Measurements from ENCODE around the gene ABCC2.

Gene ABCC2

DNA sequence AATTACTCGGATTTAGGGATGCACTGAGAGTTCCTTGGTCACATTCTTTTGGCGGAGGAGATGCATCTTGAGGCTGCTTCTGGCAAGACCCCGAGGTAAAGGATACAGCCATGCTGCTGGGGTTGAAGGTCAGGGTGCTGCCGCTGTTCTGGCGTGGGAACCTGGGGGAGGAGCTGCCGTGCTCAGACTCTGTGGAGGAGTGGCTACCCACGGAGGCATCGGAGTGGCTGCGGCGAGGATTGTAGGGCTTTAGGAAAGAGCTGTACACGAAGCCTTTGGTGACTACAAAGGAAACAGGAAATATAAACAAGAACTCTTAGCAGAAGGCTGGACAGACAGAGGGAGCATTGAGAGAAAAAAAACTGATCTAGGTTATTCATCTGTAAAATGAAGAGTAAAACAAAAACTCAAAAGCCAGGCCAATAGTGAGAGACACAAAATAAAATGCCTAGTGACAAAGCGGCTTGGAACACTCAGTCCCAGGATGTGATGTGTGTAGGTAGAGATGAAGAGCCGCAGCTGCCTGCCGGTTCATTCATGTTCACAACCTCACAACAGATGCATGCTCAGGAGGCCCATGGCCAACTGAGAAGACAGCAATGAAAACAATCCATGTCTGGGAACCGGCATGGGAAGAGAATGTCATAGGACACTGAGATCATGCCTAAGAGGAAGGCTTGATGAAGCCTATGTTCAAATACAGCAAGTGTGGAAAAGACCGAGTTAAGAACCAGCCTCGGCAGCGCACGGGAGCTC, 97.8 kb downstream of the ABCC2 start:
- Histone ChIP-seq H3K4me1 (ENCODE audit: low read length) (no peaks in the 10 kb centered on the region), H2AFZ (ENCODE audit: low read depth, low read length) (no peak overlapping the region), H3K4me2 (ENCODE audit: low read length) (no peak overlapping the region), H3K27ac (ENCODE audit: low read length) (no peak overlapping the region), H3K79me2 (ENCODE audit: low read length) (no peaks in the 10 kb centered on the region), H3K36me3 (replicated peaks; ENCODE audit: low read depth, low read length) (no peaks in the 10 kb centered on the region), H3K9me3 (ENCODE audit: insufficient read depth, low read length) (no peaks in the 10 kb centered on the region), H3K4me3 (ENCODE audit: low read length) (no peak overlapping the region), H3K27me3 (ENCODE audit: low read depth, low read length) (no peaks in the 10 kb centered on the region), H4K20me1 (ENCODE audit: insufficient read depth, low read length) (no peaks in the 10 kb centered on the region), H3K9ac (ENCODE audit: low read length) (no peak overlapping the region)
- no peak for TF ChIP-seq EZH2phosphoT487 (IDR thresholded peaks at IDR 0.05; ENCODE audit: low read depth)
- TF ChIP-seq, protein P1, sequence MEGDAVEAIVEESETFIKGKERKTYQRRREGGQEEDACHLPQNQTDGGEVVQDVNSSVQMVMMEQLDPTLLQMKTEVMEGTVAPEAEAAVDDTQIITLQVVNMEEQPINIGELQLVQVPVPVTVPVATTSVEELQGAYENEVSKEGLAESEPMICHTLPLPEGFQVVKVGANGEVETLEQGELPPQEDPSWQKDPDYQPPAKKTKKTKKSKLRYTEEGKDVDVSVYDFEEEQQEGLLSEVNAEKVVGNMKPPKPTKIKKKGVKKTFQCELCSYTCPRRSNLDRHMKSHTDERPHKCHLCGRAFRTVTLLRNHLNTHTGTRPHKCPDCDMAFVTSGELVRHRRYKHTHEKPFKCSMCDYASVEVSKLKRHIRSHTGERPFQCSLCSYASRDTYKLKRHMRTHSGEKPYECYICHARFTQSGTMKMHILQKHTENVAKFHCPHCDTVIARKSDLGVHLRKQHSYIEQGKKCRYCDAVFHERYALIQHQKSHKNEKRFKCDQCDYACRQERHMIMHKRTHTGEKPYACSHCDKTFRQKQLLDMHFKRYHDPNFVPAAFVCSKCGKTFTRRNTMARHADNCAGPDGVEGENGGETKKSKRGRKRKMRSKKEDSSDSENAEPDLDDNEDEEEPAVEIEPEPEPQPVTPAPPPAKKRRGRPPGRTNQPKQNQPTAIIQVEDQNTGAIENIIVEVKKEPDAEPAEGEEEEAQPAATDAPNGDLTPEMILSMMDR (IDR thresholded peaks at IDR 0.05; ENCODE audit: low read depth, low read length) = no peak

DNA sequence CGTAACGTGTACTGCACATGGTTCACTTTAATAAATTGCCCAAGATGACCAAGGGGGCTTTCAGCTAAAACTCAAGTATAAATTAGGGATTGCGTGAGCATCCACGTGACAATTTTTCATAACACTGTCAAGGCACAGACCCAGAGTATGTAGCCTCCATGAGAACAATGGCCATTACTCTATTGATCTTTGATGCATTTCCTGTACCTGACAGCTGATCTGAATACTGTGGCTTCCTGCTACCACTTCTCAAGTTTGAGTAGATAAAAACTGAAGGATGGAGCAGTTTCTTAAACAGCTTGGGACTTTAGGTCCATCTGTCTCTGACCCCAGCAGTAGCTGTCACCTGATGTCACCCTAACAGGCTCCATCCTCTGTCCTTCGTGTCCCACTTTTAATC, 98.9 kb downstream of the ABCC2 start:
- Histone ChIP-seq H3K36me3 (replicated peaks; ENCODE audit: low read depth, low read length) (no peaks in the 10 kb centered on the region), H3K9ac (ENCODE audit: low read length) (no peak overlapping the region), H3K79me2 (ENCODE audit: low read length) (no peaks in the 10 kb centered on the region), H3K4me1 (ENCODE audit: low read length) (no peaks in the 10 kb centered on the region), H3K27ac (ENCODE audit: low read length) (no peak overlapping the region), H3K9me3 (ENCODE audit: insufficient read depth, low read length) (no peaks in the 10 kb centered on the region), H2AFZ (ENCODE audit: low read depth, low read length) (no peak overlapping the region), H4K20me1 (ENCODE audit: insufficient read depth, low read length) (no peaks in the 10 kb centered on the region), H3K4me3 (ENCODE audit: low read length) (no peak overlapping the region), H3K27me3 (ENCODE audit: low read depth, low read length) (no peaks in the 10 kb centered on the region), H3K4me2 (ENCODE audit: low read length) (no peak overlapping the region)
- no peak for TF ChIP-seq EZH2phosphoT487 (IDR thresholded peaks at IDR 0.05; ENCODE audit: low read depth)
- TF ChIP-seq, protein P1 (IDR thresholded peaks at IDR 0.05; ENCODE audit: low read depth, low read length) = no peak

DNA sequence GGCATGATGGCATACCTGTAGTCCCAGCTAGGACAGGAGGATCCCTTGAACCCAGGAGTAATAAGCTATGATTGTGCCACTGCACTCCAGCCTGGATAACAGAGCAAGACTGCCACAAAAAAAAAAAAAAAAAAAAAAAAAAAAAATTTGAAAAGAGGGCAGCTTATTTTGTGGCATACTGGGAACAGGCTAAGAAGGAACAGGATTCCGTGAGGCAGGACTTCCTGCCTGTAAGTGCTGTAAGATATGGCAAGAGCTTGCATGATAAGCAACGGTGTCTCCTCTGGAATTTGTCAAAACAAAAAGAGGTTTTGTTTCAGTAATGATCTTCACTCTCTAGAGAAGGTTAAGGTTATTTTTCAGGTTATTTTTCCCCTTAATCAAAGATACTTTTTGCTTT, 101.1 kb downstream of the ABCC2 start:
- Histone ChIP-seq H3K79me2 (ENCODE audit: low read length) (no peaks in the 10 kb centered on the region), H3K36me3 (replicated peaks; ENCODE audit: low read depth, low read length) (no peaks in the 10 kb centered on the region), H3K9ac (ENCODE audit: low read length) (no peak overlapping the region), H3K9me3 (ENCODE audit: insufficient read depth, low read length) (no peaks in the 10 kb centered on the region), H2AFZ (ENCODE audit: low read depth, low read length) (no peak overlapping the region), H4K20me1 (ENCODE audit: insufficient read depth, low read length) (no peaks in the 10 kb centered on the region), H3K4me1 (ENCODE audit: low read length) (no peaks in the 10 kb centered on the region), H3K27me3 (ENCODE audit: low read depth, low read length) (no peaks in the 10 kb centered on the region), H3K4me3 (ENCODE audit: low read length) (no peak overlapping the region), H3K4me2 (ENCODE audit: low read length) (no peak overlapping the region), H3K27ac (ENCODE audit: low read length) (no peak overlapping the region)
- no peak for TF ChIP-seq EZH2phosphoT487 (IDR thresholded peaks at IDR 0.05; ENCODE audit: low read depth)
- TF ChIP-seq, protein P1 (IDR thresholded peaks at IDR 0.05; ENCODE audit: low read depth, low read length) = no peak

DNA sequence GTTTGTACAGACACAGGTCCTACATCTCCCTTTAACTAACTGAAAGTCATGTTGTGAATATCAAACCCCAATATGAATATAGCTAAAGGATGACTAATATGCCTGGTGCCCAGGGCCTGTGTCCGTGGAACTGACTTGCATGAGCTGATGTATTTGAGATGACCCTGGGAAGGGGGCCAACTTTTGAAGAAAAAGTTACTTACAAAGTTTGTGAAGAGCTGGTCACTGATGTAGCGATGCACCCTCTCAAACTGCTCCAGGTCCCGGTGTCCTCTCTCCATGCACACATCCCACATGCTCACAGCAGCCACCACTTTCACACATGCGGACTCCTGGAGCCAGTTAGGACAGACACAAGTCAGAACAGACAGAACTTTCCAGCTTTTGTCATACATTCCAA, 106.2 kb downstream of the ABCC2 start:
- TF ChIP-seq, protein P1 (IDR thresholded peaks at IDR 0.05; ENCODE audit: low read depth, low read length) = no peak
- TF ChIP-seq EZH2phosphoT487 (IDR thresholded peaks at IDR 0.05; ENCODE audit: low read depth) = no peak
- Histone ChIP-seq H3K36me3 (replicated peaks; ENCODE audit: low read depth, low read length) (no peaks in the 10 kb centered on the region), H3K4me2 (ENCODE audit: low read length) (no peak overlapping the region), H3K9me3 (ENCODE audit: insufficient read depth, low read length) (no peaks in the 10 kb centered on the region), H3K4me1 (ENCODE audit: low read length) (no peaks in the 10 kb centered on the region), H2AFZ (ENCODE audit: low read depth, low read length) (no peak overlapping the region), H3K79me2 (ENCODE audit: low read length) (no peaks in the 10 kb centered on the region), H3K27ac (ENCODE audit: low read length) (no peak overlapping the region), H3K4me3 (ENCODE audit: low read length) (no peak overlapping the region), H3K27me3 (ENCODE audit: low read depth, low read length) (no peaks in the 10 kb centered on the region), H3K9ac (ENCODE audit: low read length) (no peak overlapping the region), H4K20me1 (ENCODE audit: insufficient read depth, low read length) (no peaks in the 10 kb centered on the region)

Measured in OCI-LY3 (cell line).